ENCODE results near the gene CLIP1. TPM values are rescaled to one million over a fixed set of nuclear protein-coding genes. Genes with fewer than 3 reads are reported as not detected.
"Not testable (repeated sequence)": the region's sequence is repeated elsewhere in the genome, so short reads cannot be mapped to it uniquely, and the experiment has no call there.

Gene CLIP1
- total and polyA plus RNA-seq, 2 of the 13 experiments (the other 11 are each of a cell fraction or from before 2014, with no cell fraction given), result 28.9 to 43.7 TPM

GRCh38 chr12:122419094-122419493, 3.4 kb downstream of the CLIP1 start:
- in situ Hi-C loops (cut with HindIII; ENCODE audit: extremely low pct_ligation_motif_present, low pct_unique_long_range_greater_than_20kb); ATAC-seq; H3K27me3 ChIP-seq (ENCODE audit: control insufficient read depth in 1 of 2, insufficient read depth in 2 of 2, low read length in 2 of 2); H3K4me2 ChIP-seq (ENCODE audit: low read depth, low read length); BruUV-seq (replicated peaks); CTCF ChIA-PET (ENCODE audit: low intra/inter-chr PET ratio, low total read pairs); H4K20me1 ChIP-seq (ENCODE audit: insufficient read depth, low read length); DNase-seq (ENCODE audit: low spot score); H3K4me3 ChIP-seq (replicated peaks in 1 of 3; ENCODE audit: insufficient read depth in 1 of 3, low read depth in 2 of 3, low read length in 3 of 3); FAIRE-seq; H2AFZ ChIP-seq (ENCODE audit: low read length); intact Hi-C loops (cut with micrococcal nuclease; ENCODE audit: unreplicated experiment); H3K27ac ChIP-seq (ENCODE audit: extremely low read length, insufficient read depth, low read length); H3K36me3 ChIP-seq (replicated peaks in 1 of 2; ENCODE audit: control insufficient read depth in 1 of 2, insufficient read depth in 2 of 2, low read length in 2 of 2); H3K9ac ChIP-seq (ENCODE audit: insufficient read depth, low read depth, low read length); H3K9me3 ChIP-seq (ENCODE audit: low read length): not testable (repeated sequence)
- WGBS (ENCODE audit: low lambda C conversion rate), result 91% methylated on average over 3 of the region's 3 CpGs
- peaks cover 43% of the 10 kb centered on the region for H3K4me1 ChIP-seq (ENCODE audit: insufficient read depth, low read length)
- TF ChIP-seq TFE3 (CRISPR knock-in tag; IDR thresholded peaks at IDR 0.05) (0 out of 2 replicates have a peak, but pooled peaks have one; percentile 20), ZNF121 (CRISPR knock-in tag; IDR thresholded peaks at IDR 0.05) (peak; percentile 53; the same call in 1 of the 2 replicates)
- POLR2A ChIA-PET, result interaction anchor here (0.7 to 5.5 kb wide), 6 partner anchors 8 to 82 kb away, joined by 3 to 32 read pairs (median 4); partner anchors contain the start of gene ZCCHC8
- peaks cover 47% of the 10 kb centered on the region for H3K79me2 ChIP-seq (ENCODE audit: insufficient read depth, low read length)

GRCh38 chr12:122415665-122416064, 6.8 kb downstream of the CLIP1 start:
- H3K36me3 ChIP-seq (replicated peaks in 1 of 2; ENCODE audit: control insufficient read depth in 1 of 2, insufficient read depth in 2 of 2, low read length in 2 of 2), result not testable (repeated sequence)

More at GRCh38 chr12:122415665-122416064, 6.8 kb downstream of the CLIP1 start:
- H3K4me2 ChIP-seq (ENCODE audit: low read depth, low read length); ATAC-seq; in situ Hi-C loops (cut with HindIII; ENCODE audit: extremely low pct_ligation_motif_present, low pct_unique_long_range_greater_than_20kb); H3K9ac ChIP-seq (ENCODE audit: insufficient read depth, low read depth, low read length); BruUV-seq (replicated peaks); H3K27me3 ChIP-seq (ENCODE audit: control insufficient read depth in 1 of 2, insufficient read depth in 2 of 2, low read length in 2 of 2); FAIRE-seq; H3K27ac ChIP-seq (ENCODE audit: extremely low read length, insufficient read depth, low read length); intact Hi-C loops (cut with micrococcal nuclease; ENCODE audit: unreplicated experiment); DNase-seq (ENCODE audit: low spot score); H3K9me3 ChIP-seq (ENCODE audit: low read length); H2AFZ ChIP-seq (ENCODE audit: low read length); H4K20me1 ChIP-seq (ENCODE audit: insufficient read depth, low read length); H3K4me3 ChIP-seq (replicated peaks in 1 of 3; ENCODE audit: insufficient read depth in 1 of 3, low read depth in 2 of 3, low read length in 3 of 3); CTCF ChIA-PET (ENCODE audit: low intra/inter-chr PET ratio, low total read pairs): not testable (repeated sequence)
- peaks cover 56% of the 10 kb centered on the region for H3K79me2 ChIP-seq (ENCODE audit: insufficient read depth, low read length)
- POLR2A ChIA-PET, result interaction anchor here (2.2 to 5.5 kb wide), 2 partner anchors 9 to 16 kb away, joined by 7 to 32 read pairs; no protein-coding TSS in a partner anchor
- peaks cover 30% of the 10 kb centered on the region for H3K4me1 ChIP-seq (ENCODE audit: insufficient read depth, low read length)
- WGBS (ENCODE audit: low lambda C conversion rate), result 97% methylated on average over 7 of the region's 7 CpGs
